K562 (cell line): ENCODE data around the gene SLC35A4. TPM values are rescaled to one million over a fixed set of nuclear protein-coding genes. Genes with fewer than 3 reads are reported as not detected.

Experiments used
- ARID1B ChIP-seq: fragments of 450-650 bp; IDR thresholded peaks from 2 replicates; pipeline ENCODE4 v1.6.1; 2016; ENCODE audit warnings: antibody characterized with exemption, mild to moderate bottlenecking, inconsistent platforms
- DMBX1 ChIP-seq: fragments of 250-450 bp; sonication (Bioruptor Pico); IDR thresholded peaks from 2 replicates; pipeline ENCODE4 v1.8.0; 2022; ENCODE audit warnings: inconsistent platforms, mild to moderate bottlenecking, moderate library complexity, borderline replicate concordance
- ELF4 ChIP-seq: fragments of 450-650 bp; formaldehyde crosslinking; IDR thresholded peaks from 2 replicates; pipeline ENCODE4 v1.4.0; 2022; ENCODE audit warnings: missing genetic modification characterization
- EP300 ChIP-seq: IDR thresholded peaks from 2 replicates; pipeline ENCODE4 v1.6.1; 2012; ENCODE audit warnings: low read length, improper control_type of control experiment
- PTTG1 ChIP-seq: fragments of 450-650 bp; IDR thresholded peaks from 2 replicates; pipeline ENCODE4 v1.6.1; 2016; ENCODE audit warnings: low read depth, mild to moderate bottlenecking, missing genetic modification characterization, missing compliant biosample characterization
- ZNF79 ChIP-seq: fragments of 250-450 bp; sonication (Bioruptor Pico); IDR thresholded peaks from 2 replicates; pipeline ENCODE4 v1.4.0; 2020; ENCODE audit warnings: low read depth, mild to moderate bottlenecking, moderate library complexity
- polyA plus RNA-seq, 8 experiments: library from polyadenylated mRNA; depleted of rRNA in 4 of 8; stranded (reverse) in 5 of 8; unstranded in 3 of 8; fragments of >200 nt; fragmentation: Nextera tagmentation in 2 of 8; fragmentation: Illumina TruSeq in 1 of 8; extraction: Ambion mirVana in 2 of 8; extraction: Trizol in 1 of 8; gene quantifications; 2 replicates each; pipeline versions ENCODE4 v1.2.1 to v1.2.3, GENCODE V29; 2011 to 2014; ENCODE audit warnings: inconsistent platforms in 1 of 8, missing spikeins in 1 of 8
- total RNA-seq, 7 experiments: library from RNA; depleted of rRNA in 6 of 7; stranded (reverse); fragments of >200 nt in 6 of 7; fragmentation: Illumina TruSeq in 2 of 7; extraction: Trizol in 2 of 7; gene quantifications; 2 replicates each; pipeline versions ENCODE4 v1.2.1 to v1.2.3, GENCODE V29; 2011 to 2021; ENCODE audit warnings: low replicate concordance in 1 of 7
- TF ChIP-seq, protein P1 (sequence below): fragments of 200-600 bp; sonication (generic); IDR thresholded peaks from one replicate; pipeline ENCODE4 v1.6.1; 2012; ENCODE audit warnings: mild to moderate bottlenecking, low read depth, low read length, inconsistent platforms
- TF ChIP-seq, protein P2 (sequence below): sonication (generic); IDR thresholded peaks from 2 replicates; pipeline ENCODE4 v1.6.1; 2016
- TF ChIP-seq, protein P3 (sequence below), 2 experiments: fragments of 450-650 bp; IDR thresholded peaks; 2 replicates each; pipeline ENCODE4 v1.6.1; 2018; ENCODE audit warnings: mild to moderate bottlenecking in 2 of 2, low read depth in 1 of 2; ENCODE audit not compliant: partially characterized antibody in 2 of 2
- TF ChIP-seq, protein P4 (sequence below): fragments of 450-650 bp; formaldehyde crosslinking; IDR thresholded peaks from 2 replicates; pipeline ENCODE4 v1.4.0; 2022; ENCODE audit warnings: mild to moderate bottlenecking, moderate library complexity

SLC35A4 gene
- total and polyA plus RNA-seq, 9 of the 15 experiments (the other 6 are each of a cell fraction or from before 2014, with no cell fraction given): 21.8 to 171 (median 42.5) TPM

DNA sequence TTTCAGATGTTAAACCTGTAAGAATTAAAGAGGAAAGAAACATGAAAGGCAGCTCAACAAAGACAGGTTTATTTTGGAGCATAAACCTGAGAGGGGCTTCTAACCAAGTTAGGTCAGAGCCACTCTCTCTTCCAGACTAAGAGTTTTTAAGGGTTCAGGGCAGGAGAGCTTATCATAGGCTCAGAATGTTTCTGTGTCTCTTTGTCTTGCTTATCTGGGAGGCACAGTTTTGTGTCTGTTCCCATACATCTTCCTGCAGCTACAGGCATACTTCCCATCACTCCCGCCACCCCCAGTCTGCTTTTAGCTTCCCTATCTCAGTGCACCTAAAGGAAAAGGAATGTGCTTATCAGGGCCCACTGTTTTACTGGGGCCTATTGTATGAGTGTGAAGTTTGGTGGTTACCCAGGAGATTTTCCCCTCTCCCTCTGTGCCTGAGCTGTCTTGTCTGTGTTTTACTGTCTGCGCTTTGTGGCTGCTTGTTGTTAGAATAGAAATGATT lies 46.4 kb downstream of the SLC35A4 start (continued):
- TF ChIP-seq, protein P1, sequence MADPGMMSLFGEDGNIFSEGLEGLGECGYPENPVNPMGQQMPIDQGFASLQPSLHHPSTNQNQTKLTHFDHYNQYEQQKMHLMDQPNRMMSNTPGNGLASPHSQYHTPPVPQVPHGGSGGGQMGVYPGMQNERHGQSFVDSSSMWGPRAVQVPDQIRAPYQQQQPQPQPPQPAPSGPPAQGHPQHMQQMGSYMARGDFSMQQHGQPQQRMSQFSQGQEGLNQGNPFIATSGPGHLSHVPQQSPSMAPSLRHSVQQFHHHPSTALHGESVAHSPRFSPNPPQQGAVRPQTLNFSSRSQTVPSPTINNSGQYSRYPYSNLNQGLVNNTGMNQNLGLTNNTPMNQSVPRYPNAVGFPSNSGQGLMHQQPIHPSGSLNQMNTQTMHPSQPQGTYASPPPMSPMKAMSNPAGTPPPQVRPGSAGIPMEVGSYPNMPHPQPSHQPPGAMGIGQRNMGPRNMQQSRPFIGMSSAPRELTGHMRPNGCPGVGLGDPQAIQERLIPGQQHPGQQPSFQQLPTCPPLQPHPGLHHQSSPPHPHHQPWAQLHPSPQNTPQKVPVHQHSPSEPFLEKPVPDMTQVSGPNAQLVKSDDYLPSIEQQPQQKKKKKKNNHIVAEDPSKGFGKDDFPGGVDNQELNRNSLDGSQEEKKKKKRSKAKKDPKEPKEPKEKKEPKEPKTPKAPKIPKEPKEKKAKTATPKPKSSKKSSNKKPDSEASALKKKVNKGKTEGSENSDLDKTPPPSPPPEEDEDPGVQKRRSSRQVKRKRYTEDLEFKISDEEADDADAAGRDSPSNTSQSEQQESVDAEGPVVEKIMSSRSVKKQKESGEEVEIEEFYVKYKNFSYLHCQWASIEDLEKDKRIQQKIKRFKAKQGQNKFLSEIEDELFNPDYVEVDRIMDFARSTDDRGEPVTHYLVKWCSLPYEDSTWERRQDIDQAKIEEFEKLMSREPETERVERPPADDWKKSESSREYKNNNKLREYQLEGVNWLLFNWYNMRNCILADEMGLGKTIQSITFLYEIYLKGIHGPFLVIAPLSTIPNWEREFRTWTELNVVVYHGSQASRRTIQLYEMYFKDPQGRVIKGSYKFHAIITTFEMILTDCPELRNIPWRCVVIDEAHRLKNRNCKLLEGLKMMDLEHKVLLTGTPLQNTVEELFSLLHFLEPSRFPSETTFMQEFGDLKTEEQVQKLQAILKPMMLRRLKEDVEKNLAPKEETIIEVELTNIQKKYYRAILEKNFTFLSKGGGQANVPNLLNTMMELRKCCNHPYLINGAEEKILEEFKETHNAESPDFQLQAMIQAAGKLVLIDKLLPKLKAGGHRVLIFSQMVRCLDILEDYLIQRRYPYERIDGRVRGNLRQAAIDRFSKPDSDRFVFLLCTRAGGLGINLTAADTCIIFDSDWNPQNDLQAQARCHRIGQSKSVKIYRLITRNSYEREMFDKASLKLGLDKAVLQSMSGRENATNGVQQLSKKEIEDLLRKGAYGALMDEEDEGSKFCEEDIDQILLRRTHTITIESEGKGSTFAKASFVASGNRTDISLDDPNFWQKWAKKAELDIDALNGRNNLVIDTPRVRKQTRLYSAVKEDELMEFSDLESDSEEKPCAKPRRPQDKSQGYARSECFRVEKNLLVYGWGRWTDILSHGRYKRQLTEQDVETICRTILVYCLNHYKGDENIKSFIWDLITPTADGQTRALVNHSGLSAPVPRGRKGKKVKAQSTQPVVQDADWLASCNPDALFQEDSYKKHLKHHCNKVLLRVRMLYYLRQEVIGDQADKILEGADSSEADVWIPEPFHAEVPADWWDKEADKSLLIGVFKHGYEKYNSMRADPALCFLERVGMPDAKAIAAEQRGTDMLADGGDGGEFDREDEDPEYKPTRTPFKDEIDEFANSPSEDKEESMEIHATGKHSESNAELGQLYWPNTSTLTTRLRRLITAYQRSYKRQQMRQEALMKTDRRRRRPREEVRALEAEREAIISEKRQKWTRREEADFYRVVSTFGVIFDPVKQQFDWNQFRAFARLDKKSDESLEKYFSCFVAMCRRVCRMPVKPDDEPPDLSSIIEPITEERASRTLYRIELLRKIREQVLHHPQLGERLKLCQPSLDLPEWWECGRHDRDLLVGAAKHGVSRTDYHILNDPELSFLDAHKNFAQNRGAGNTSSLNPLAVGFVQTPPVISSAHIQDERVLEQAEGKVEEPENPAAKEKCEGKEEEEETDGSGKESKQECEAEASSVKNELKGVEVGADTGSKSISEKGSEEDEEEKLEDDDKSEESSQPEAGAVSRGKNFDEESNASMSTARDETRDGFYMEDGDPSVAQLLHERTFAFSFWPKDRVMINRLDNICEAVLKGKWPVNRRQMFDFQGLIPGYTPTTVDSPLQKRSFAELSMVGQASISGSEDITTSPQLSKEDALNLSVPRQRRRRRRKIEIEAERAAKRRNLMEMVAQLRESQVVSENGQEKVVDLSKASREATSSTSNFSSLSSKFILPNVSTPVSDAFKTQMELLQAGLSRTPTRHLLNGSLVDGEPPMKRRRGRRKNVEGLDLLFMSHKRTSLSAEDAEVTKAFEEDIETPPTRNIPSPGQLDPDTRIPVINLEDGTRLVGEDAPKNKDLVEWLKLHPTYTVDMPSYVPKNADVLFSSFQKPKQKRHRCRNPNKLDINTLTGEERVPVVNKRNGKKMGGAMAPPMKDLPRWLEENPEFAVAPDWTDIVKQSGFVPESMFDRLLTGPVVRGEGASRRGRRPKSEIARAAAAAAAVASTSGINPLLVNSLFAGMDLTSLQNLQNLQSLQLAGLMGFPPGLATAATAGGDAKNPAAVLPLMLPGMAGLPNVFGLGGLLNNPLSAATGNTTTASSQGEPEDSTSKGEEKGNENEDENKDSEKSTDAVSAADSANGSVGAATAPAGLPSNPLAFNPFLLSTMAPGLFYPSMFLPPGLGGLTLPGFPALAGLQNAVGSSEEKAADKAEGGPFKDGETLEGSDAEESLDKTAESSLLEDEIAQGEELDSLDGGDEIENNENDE: no peak
- TF ChIP-seq DMBX1 (CRISPR knock-in tag) (peak; percentile 92), EP300 (peak; percentile 84), ARID1B (peak; percentile 97), PTTG1 (tag) (no peak), ZNF79 (no peak), ELF4 (CRISPR knock-in tag) (peak; percentile 60; the same call in 1 of the 2 replicates)
- TF ChIP-seq, protein P2, sequence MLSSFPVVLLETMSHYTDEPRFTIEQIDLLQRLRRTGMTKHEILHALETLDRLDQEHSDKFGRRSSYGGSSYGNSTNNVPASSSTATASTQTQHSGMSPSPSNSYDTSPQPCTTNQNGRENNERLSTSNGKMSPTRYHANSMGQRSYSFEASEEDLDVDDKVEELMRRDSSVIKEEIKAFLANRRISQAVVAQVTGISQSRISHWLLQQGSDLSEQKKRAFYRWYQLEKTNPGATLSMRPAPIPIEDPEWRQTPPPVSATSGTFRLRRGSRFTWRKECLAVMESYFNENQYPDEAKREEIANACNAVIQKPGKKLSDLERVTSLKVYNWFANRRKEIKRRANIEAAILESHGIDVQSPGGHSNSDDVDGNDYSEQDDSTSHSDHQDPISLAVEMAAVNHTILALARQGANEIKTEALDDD: peak; percentile 30; the same call in 1 of the 2 replicates
- TF ChIP-seq, protein P3, sequence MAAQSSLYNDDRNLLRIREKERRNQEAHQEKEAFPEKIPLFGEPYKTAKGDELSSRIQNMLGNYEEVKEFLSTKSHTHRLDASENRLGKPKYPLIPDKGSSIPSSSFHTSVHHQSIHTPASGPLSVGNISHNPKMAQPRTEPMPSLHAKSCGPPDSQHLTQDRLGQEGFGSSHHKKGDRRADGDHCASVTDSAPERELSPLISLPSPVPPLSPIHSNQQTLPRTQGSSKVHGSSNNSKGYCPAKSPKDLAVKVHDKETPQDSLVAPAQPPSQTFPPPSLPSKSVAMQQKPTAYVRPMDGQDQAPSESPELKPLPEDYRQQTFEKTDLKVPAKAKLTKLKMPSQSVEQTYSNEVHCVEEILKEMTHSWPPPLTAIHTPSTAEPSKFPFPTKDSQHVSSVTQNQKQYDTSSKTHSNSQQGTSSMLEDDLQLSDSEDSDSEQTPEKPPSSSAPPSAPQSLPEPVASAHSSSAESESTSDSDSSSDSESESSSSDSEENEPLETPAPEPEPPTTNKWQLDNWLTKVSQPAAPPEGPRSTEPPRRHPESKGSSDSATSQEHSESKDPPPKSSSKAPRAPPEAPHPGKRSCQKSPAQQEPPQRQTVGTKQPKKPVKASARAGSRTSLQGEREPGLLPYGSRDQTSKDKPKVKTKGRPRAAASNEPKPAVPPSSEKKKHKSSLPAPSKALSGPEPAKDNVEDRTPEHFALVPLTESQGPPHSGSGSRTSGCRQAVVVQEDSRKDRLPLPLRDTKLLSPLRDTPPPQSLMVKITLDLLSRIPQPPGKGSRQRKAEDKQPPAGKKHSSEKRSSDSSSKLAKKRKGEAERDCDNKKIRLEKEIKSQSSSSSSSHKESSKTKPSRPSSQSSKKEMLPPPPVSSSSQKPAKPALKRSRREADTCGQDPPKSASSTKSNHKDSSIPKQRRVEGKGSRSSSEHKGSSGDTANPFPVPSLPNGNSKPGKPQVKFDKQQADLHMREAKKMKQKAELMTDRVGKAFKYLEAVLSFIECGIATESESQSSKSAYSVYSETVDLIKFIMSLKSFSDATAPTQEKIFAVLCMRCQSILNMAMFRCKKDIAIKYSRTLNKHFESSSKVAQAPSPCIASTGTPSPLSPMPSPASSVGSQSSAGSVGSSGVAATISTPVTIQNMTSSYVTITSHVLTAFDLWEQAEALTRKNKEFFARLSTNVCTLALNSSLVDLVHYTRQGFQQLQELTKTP (IDR thresholded peaks at IDR 0.05; ENCODE audit: low read depth in 1 of 2, partially characterized antibody in 2 of 2): peak; percentile 43 to 84
- TF ChIP-seq, protein P4, sequence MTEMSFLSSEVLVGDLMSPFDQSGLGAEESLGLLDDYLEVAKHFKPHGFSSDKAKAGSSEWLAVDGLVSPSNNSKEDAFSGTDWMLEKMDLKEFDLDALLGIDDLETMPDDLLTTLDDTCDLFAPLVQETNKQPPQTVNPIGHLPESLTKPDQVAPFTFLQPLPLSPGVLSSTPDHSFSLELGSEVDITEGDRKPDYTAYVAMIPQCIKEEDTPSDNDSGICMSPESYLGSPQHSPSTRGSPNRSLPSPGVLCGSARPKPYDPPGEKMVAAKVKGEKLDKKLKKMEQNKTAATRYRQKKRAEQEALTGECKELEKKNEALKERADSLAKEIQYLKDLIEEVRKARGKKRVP (CRISPR knock-in tag): 0 out of 2 replicates have a peak, but pooled peaks have one; percentile 38
